NCI-H526 treated with DMSO at 0.1 percent for 48 hours (cell line): ENCODE data around the gene ATL2.
"Not testable (repeated sequence)": the region's sequence is repeated elsewhere in the genome, so short reads cannot be mapped to it uniquely, and the experiment has no call there.

Experiments
- DNase-seq: peaks from one replicate; lab custom pipeline; 2025; lab: John Stamatoyannopoulos, UW

Gene ATL2

DNA sequence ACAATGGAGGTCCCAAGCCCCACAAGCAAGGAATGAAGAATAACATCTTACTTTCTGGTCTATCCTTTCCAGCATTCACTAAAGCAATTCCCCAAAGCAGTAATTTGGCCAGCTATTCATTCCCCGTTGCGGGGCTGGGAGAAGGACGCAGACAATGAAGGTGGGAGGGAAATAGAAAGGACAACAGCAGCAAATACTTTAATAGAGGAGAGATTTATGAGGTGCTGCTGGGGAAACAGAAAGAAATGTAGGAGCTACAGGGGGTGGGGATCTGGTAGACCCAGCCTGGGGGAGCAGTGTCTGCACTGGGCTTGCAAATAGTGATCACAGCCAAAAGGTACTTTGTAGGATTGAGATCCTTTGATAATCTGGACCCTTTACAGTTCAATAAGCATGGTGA lies 13.9 kb upstream of the ATL2 start:
- DNase-seq: no peak

DNA sequence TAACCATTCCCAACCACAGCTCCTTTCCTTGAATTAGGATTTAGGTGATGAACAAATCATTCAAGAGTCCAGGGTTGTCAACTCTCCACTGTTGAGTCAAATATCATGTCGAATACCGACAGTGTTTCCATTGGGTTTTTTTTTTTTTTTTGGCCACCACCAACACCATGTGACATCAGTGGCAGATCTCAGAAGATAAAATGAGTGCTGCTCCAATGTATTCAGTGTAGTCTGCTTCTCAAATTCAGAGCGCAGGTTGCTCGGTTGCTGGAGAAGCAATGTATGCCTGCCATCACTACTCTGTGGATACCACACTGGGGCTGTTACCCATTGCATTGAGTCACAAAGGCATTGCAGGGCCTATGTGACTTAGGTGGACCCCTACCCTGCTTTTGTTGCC lies 10.8 kb upstream of the ATL2 start:
- DNase-seq: no peak

DNA sequence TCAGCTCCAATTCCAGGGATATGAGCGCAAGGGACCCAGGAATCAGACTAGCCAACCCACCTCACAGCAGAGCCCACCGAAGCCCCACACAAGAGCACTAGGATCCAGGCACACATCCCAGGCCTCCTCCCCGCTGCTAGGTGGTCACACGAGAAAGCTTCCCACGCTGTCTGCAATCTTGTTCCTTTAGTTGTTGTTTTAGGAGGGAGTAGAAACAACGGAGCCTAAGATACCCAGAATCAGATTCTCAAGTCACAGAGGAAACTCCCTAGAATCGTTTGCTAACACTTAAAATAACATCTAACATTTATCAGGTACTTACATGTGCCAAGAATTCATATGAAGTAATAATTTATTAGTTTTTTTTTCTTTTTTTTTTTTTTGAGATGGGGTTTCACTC lies 9.7 kb upstream of the ATL2 start:
- DNase-seq: no peak

DNA sequence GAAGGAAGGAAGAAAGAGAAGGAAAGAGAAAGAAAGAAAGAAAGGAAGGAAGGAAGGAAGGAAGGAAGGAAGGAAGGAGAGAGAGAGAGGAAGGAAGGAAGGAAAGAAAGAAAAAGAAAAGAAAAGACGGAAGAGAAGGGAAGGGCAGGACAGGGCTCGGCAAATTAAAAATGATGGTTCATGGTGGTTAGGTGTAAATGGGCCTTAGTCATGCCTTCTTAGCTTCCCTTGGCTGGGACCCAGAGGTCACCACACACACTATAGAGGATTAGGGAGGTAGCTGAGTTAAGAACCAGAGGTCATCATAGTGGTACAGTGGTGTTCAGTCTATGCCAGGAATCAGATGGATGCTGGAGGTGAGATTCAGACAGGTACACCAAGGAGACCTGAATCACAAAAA lies 9.3 kb upstream of the ATL2 start:
- no peak for DNase-seq

DNA sequence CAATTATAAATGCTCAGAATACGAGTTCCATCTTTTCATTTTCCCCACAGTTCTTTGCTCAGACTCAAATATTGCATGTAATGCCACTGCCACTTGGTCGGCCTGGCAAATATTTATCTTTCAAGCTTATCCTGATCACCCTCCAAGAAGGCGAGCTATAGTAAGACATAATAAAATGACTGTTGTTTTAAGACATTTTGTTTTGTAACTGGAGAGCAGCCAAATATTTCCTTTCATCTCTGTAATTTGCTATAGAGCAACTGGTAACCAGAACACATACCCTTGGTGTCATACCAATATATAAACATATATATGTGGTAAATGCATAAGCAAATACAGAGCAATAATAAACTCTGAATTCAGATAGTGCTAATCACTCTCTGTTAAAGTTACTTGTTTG lies 7.3 kb upstream of the ATL2 start:
- DNase-seq: no peak

DNA sequence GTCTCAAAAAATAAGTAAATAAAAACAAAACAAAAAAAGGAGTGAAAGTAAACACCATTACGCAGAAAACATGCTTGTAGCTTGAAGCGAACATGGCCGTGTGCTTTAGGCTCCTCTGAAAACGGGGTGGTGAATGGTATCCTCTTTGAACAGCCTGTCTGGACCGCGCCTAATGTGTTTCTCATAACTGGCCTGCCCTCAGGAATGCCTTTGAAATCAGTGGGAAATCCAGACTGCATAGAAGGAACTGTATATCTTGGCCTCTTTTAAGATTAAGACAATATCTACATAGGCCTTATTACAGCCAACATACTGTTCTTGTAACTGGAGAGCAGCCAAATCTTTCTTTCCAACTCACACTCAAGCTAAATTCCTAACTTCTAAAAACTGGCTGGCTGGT lies 6.7 kb upstream of the ATL2 start:
- DNase-seq: not testable (repeated sequence)

DNA sequence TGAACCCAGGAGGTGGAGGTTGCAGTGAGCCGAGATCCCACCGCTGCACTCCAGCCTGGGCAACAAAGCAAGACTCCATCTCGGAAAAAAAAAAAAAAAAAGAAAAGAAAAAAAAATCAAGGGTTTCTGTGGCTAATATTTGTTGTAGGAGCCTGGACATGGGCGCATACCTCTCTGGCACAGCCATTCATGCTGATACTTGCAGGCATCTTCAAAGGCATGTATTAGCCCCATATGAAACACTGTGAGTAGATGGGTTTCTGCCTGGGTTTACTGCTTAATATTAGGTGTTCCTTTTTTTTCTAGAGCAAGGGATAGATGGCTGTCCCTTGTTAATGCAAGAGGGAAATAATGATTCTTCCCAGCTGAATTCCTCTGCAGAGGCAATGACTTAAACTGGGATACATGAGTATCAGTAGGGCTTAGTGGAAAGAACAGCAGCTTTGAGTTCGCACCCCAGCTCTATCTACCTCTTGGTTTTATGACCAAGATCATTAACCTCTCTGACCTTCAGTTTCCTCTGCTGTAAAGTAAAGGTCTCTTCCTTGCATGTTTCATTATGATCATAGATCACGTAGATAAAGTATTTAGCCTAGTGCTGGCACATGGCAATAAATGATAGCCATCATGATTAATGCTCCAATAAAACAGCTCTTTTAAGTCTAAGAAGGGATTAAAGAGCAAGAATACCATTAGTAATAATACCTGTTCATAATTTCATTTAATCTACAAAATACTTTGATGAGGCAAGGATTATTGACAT lies 4.5 kb upstream of the ATL2 start:
- DNase-seq: no peak

DNA sequence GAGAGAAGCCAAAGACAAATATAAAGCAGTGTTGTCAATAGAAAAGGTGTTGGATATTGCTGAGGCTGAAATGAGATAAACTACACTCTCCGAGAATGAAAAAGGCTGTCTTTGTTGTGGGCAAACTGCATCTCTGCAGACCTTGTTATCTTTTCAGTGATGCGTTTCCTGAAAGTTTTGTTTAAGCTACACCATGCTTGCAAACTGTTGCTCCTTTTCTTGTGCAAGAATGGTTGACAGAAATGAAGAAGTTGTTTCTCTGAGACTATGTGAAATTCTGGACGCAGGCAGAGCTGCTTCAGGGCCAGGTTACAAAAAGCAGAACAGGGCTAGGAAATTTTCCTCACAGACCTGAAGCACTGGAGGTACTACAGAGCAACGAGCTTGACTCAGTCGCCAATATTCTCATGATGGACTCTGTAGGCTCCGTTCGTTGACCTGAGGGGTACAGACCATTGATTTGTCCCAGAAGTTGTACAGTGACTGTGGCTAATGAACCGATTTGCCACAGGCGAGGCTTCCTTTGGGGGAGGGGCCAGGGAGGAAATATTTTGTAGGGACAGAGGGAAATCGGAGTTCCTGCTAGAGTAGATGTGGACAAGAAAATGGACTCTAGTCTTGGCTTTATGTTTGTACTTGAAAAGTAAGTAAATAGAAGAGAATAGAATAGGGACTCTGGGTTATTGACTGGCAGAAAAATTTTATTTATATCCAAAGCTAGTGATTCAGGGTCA lies 3.5 kb upstream of the ATL2 start:
- DNase-seq: no peak

DNA sequence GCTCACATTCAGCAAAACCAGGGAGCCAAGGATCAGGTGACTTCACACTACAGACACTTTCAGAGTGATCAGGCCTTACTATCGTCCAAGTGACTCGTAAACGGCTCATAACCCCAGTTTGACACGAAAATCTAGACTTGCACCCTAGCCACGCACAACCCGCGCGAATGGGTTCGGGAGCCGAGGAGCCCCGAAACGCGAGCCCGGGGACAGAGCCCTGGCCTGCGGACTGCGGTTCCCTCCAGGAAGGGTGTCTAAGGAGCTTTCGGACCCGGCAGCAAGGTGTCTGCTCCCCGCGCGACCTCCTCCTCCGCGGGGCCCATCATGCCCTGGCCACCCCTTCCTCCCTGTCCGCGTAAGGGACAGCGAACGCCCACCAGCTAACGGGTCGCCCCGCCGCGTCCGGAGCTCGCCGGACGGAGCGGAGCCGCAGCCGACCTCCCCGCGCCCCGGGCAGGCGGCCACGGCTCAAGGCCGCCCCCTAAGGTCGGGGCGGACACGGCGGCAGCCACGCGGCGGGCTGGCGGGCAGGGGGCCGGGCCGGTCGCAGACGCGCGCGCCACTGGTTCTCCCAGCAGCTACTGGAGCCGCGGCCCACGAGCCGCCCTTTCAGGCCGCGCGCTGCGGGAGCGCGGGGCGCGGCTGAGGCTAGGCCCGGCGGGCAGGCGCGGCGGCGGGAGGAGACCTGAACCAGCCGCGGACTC lies 575 bp downstream of the ATL2 start:
- peak; percentile 75 for DNase-seq

DNA sequence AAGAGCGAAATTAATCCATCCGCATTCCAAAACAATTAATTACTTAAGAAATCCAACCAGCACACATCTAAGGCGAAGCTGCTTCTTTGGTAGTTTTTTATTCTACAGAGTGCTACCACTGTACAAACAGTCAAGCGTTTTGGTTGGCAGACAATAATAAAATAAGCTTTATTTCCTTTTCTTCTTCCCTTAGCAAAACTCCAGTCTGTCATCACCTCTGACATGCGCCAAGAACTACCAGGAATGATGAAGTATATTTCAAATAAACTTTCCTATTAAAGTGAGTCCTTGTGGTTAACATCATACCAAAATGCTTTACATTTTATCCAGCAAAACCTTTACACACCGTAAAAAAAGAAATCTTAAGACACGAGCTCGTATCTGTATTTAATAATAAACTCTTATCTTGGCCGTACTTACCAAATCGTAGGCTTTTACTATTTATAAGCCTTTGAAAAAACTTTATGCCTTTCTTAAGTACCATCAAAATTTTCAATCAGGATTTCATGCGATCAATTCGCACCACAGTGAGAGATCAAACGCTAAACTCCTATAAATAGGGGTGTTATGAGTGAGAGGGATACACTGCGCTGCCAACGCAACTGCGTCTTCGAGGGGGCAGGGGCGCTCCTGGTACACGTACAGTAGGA lies 1.3 kb downstream of the ATL2 start:
- DNase-seq: no peak

DNA sequence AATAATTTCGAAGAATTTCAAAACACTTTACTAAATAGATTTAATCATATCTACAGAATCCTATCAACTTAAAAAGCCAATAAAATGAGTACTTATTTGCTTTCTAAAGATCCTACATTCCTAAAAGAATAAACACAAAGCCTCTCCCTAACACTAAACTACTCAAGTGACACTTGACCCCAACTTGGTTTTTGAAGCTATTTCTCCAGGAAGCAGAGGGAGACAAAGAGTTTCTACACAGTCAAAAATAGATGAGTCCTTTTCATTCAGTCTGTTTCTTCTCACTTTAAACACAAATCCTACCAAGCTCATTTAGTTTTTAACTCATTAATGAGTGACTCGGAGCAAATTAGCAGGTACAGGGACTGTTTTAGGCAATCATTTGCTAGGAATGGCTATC lies 2.1 kb downstream of the ATL2 start:
- no peak for DNase-seq

DNA sequence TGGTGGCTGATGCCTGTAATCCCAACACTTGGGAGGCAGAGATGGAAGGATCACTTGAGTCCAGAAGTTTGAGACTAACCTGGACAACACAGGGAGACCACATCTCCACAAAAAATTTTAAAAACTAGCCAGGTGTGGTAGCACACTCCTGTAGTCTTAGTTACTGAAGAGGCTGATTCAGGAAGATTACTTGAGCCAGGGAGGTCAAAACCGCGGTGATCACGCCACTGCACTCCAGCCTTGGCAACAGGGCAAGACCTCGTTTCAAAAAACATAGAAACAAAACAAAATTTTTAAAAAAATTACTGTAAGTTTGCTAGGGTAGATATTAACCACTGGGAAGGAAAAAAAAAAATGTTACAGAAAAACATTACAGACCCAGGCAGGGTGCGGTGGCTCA lies 5.8 kb downstream of the ATL2 start:
- no peak for DNase-seq

DNA sequence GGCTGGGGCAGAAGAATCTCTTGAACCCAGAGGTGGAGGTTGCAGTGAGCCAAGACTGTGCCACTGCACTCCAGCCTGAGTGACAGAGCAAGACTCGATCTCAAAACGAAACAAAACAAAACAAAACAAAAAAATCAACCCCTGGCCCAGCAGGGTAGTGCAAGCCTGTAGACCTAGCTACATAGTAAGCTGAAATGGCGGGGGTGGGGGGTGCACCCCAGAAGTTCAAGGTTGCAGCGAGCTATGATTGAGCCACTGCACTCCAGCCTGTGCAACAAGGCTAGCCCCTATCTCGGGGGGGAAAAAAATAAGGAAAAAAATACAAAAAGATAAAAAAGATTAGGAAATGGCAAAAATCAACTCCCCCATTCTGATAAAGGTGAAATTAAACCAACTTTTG lies 6.4 kb downstream of the ATL2 start:
- no peak for DNase-seq

DNA sequence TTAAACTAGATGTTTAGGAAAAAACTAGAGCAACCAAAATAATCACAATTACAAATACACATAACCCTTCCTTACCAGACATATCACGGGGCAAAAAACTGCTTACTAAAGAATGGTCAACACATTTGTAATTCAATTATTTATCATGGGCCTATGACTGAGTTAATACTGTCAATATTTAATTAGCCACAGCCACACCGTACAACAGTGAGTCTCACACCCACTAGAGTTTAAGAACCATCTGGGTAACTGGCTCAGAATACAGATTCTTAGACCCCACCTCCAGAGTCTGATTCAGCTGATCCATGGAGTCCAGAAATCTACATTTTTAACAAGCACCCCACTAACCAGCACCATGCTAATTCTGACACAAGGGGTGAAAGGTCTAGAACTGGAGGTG lies 14.8 kb downstream of the ATL2 start:
- DNase-seq: no peak

DNA sequence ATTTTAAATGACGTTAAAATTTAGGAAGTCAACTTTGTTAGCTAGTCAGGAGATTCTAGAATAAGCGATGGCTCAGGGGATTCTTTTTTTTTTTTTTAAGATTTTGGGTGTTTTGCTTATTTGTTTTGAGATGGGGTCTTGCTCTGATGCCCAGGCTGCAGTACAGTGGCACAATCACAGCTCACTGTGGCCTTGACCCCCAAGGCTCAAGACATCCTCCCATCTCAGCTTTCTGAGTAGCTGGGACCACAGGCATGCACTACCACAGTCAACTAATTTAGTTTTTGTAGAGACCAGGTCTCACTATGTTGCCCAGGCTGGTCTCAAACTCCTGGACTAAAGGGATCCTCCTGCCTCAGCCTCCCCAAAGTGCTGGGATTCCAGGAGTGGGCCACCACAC lies 16.9 kb downstream of the ATL2 start:
- DNase-seq: no peak

DNA sequence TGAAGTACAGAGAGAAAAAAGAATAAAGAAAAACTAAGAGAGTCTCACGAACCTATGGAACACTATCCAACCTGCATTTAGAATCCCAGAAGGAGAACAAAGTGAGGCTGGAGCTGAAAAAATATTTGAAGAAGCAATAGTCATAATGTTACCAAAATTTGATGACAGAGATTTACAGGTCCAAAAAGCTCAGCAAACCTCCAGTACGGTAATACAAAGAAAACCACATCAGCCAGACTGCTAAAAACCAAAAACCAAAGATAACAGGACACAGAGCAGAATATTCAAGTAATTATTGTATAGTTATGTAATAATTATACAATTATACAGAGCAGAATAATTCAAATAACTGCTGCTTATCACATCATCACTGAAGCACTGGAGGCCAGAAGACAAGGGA lies 23.7 kb downstream of the ATL2 start:
- no peak for DNase-seq

DNA sequence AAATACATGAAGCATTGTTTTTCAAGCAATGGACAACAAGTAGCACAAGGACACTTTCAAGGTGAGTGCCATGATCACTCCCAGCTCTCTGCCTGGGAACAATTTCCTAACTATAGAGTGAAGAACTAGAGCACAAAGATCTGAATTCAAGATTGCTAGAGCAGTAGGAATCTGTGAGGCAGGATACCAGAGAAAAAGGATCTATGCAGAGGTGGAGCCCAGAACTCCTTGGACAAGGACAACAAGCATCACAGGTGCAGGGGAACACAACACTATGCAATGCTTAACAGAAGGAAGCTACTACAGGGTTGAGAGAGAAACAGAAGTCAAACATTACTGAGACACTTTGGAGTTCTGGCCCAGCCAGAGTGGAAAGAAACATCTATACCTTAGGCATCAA lies 24.7 kb downstream of the ATL2 start:
- no peak for DNase-seq

DNA sequence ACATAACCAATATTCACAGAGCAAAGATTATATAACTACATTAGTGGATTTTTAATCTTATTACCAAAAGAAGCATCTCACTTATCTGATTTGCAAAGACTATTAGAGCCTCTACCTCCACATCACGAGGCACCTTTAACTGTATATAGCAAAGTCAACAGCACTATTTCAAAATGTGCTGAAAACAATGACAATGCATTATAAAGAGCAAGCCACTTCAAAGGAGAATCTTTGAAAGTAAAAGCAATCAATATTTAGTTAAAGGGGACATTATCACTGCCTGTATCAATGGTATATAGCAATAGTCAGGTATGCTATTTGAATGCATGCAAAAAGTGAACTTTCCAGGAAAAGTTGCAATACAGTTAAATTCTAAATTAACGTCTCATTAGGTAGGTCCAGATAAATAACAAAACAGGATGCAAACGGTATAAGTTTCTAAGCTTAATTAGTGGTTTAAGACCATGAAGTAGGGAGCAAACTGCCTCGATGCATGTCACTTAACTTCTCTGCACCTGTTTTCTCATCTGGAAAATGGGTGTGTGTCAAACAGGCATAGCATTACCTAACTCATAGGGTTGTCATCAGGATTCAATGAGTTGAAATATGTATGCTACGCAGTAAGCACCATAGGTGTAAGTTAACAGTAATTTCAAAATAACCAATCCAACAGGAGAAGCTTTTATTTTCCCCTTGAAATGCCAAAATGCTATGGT lies 31.6 kb downstream of the ATL2 start:
- no peak for DNase-seq

DNA sequence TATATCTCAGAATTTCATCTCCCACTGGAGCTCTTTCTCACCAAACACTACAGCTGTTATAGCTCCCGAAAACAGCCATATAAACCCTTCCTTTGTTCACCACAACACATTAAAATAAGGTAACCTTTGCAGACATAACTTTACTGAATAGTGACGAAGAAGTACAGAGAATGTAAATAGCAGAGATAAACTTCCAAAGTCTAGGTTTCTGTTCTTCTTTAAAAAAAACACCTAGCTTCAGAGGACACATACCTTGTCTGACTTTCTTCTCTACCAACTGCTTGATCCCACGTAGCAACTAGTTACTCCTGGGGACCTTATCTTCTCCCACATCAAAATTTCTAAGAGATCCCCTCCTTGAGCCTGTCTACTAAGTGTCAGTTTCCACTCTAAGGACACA lies 32.3 kb downstream of the ATL2 start:
- no peak for DNase-seq

DNA sequence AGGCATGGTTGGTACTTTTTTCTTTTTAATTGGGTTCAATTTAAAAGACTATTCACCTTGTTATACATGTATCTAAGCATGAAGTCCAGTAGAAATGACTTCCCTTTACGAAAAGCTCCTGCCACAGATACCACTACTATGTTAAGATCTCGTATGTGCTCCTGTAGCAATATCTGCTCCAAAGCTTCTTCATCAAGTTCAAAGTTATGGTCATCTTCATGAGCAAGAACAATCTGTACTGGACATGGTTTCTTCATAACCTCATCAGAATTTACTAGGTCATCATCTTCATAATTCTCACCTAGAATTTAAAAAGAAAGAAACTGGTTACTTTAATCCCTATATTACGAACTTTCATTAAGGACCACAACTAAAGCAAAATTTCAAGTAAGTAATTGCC lies 33.9 kb downstream of the ATL2 start:
- DNase-seq: no peak

DNA sequence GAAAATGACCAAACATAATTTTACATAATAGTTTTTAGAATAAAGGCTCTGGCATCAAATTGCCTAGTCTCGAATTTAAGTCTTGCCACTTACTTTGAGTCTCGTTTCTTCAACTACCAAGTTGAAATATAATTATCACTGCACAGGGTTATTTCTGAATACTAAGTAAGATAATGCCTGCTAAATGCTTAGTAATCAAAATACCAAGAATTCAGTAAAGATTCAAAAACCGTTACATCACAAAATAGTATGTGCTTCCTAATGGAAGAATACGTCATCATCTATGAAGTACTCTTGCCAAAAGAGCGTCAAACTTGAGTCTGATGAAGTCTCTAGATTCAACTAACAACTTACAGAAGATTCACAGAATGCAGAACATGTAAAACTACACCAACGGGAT lies 40.5 kb downstream of the ATL2 start:
- DNase-seq: no peak

DNA sequence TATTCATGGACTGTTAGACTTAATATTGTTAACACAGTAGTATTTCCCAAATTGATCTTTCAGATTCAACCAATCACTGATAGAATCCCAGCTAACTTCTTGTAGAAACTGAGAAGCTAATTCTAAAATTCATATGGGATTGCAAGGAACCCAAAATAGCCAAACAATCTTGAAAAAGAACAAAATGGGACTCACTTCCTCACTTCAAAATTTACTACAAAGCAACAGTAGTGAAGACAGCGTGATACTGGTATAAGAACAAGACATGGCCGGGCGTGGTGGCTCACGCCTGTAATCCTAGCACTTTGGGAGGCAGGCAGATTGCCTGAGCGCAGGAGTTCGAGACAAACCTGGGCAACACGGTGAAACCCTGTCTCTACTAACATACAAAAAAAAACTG lies 46.3 kb downstream of the ATL2 start:
- no peak for DNase-seq
